Gastroesophageal sphincter (tissue), 4 donors: ENCODE results near the gene MEX3C. TPM values are rescaled to one million over a fixed set of nuclear protein-coding genes. Genes with fewer than 3 reads are reported as not detected.
A peak's percentile ranks its signal among the peaks of the same experiment; 100 is the strongest.

ENCODE experiments used
- ATAC-seq: fragments of 150-250 bp; one replicate; pipeline ENCODE4 v1.9.1; 2016; ENCODE audit warnings: mild to moderate bottlenecking, moderate library complexity
- H3K27ac ChIP-seq, 4 donors: fragments of 200-600 bp; sonication (generic) in 3 of 4; 1 replicate in 3 of 4; 2 replicates in 1 of 4; pipeline ENCODE4 v1.5.1; 2016 to 2019
- H3K27me3 ChIP-seq: fragments of 200-600 bp; sonication (generic); one replicate; pipeline ENCODE4 v1.5.1; 2019
- H3K36me3 ChIP-seq, 2 donors: fragments of 200-600 bp; sonication (generic); one replicate each; pipeline ENCODE4 v1.5.1; 2019; ENCODE audit warnings: control low read depth in 1 of 2
- H3K4me1 ChIP-seq, 3 donors: fragments of 200-600 bp; sonication (generic); 1 replicate in 2 of 3; 2 replicates in 1 of 3; pipeline ENCODE4 v1.5.1; 2016 to 2019; ENCODE audit warnings: control low read depth in 2 of 3
- H3K4me3 ChIP-seq, 2 donors: fragments of 200-600 bp; sonication (generic); one replicate each; pipeline ENCODE4 v1.5.1; 2019; ENCODE audit warnings: mild to moderate bottlenecking in 1 of 2, moderate library complexity in 1 of 2
- H3K9me3 ChIP-seq, 3 donors: fragments of 200-600 bp; sonication (generic); one replicate each; pipeline ENCODE4 v1.5.1; 2017 to 2019; ENCODE audit warnings: control low read depth in 2 of 3
- CTCF ChIP-seq, 4 experiments: fragments of 200-600 bp in 2 of 4; fragments of 450-650 bp in 2 of 4; sonication (generic) in 1 of 4; IDR thresholded peaks; one replicate each; pipeline ENCODE4 v1.5.1; 2017 to 2019; ENCODE audit warnings: antibody characterized with exemption in 4 of 4, mild to moderate bottlenecking in 2 of 4, moderate library complexity in 2 of 4
- EP300 ChIP-seq: sonication (generic); formaldehyde crosslinking; IDR thresholded peaks from one replicate; pipeline ENCODE4 v1.6.1; 2017; ENCODE audit warnings: antibody characterized with exemption, mild to moderate bottlenecking
- POLR2A ChIP-seq, 2 donors: fragments of 450-650 bp; IDR thresholded peaks; one replicate each; pipeline ENCODE4 v1.6.1; 2017; ENCODE audit warnings: antibody characterized with exemption in 2 of 2, mild to moderate bottlenecking in 2 of 2, moderate library complexity in 1 of 2
- POLR2AphosphoS5 ChIP-seq: sonication (generic); formaldehyde crosslinking; IDR thresholded peaks from one replicate; pipeline ENCODE4 v1.6.1; 2017; ENCODE audit warnings: antibody characterized with exemption
- WGBS, 2 donors: methylation state at CpG; one replicate each; pipeline ENCODE4 v1.1.5; 2018; ENCODE audit warnings: low coverage in 1 of 2; 5-methylcytosine and 5-hydroxymethylcytosine counted together
- total RNA-seq, 4 donors: library from RNA; depleted of rRNA; stranded (reverse); fragments of >200 nt; gene quantifications; one replicate each; pipeline ENCODE4 v1.1.0, GENCODE V29; 2016

The MEX3C gene
- total RNA-seq, 4 donors from 2014 or later: 24.7 to 35.2 (median 29.0) TPM

DNA sequence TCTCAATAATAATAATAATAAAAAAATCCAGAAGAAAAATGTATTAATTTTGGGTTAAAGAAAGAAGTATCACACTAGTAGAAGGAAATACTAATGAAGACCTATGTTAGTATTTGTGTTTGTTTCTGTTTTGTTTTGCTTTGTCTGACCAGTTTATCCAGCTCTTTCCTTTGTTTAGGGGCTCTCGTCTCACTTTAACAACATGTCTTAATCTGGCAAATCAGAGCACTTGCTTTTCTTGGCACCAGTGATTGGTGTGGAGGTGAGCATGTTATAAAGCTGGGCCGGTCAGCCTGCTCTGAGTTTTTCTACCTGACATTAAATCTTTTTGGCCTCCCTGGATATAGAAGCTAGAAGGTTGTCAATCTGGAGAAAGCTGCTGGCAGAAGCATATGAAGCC is 15.1 kb upstream of the MEX3C start:
- Histone ChIP-seq H3K36me3 (no peaks in the 10 kb centered on the region), H3K27ac (no peak overlapping the region), H3K4me1 (peaks cover 0 to 4% (median 0%) of the 10 kb centered on the region in 3 donors), H3K9me3 (no peaks in the 10 kb centered on the region), H3K27me3 (no peaks in the 10 kb centered on the region), H3K4me3 (no peak overlapping the region)
- 78 to 80% methylated on average over 1 to 2 of the region's 2 CpGs for WGBS, 2 donors
- ATAC-seq: no peak
- no peak for TF ChIP-seq CTCF (IDR thresholded peaks at IDR 0.05)
- TF ChIP-seq POLR2A (IDR thresholded peaks at IDR 0.05): no peak
- no peak for TF ChIP-seq EP300
- TF ChIP-seq POLR2AphosphoS5: no peak

DNA sequence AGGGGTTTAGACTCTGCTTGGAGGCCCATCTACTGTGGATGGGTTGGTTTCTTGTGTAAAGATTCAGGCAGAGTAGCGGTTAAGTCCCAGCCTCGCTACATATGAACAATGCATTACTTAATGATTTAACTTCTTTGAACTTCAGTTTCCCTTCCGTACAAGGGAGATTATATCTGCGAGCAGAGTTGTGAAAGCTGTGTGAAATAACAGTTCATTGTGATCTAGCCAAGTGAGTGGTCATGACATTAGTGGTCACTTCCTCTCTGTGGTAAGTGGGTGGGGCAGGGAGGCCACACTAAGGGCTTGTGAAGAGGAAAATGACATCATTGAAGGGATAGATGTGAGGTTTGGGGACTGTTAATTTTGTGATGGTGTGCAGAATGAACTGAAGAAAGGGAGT is 14.1 kb upstream of the MEX3C start:
- 38 to 39% methylated on average over 4 of the region's 4 CpGs for WGBS, 2 donors
- no peaks in the 10 kb centered on the region for H3K36me3 ChIP-seq
- H3K27ac ChIP-seq: no peak overlapping the region
- no peak overlapping the region for H3K4me3 ChIP-seq
- H3K9me3 ChIP-seq: no peaks in the 10 kb centered on the region
- H3K4me1 ChIP-seq: peaks cover 0 to 4% (median 0%) of the 10 kb centered on the region in 3 donors
- ATAC-seq: peak; percentile 75
- H3K27me3 ChIP-seq: no peaks in the 10 kb centered on the region
- TF ChIP-seq POLR2A (IDR thresholded peaks at IDR 0.05) (no peak), CTCF (IDR thresholded peaks at IDR 0.05) (no peak), EP300 (no peak), POLR2AphosphoS5 (no peak)

DNA sequence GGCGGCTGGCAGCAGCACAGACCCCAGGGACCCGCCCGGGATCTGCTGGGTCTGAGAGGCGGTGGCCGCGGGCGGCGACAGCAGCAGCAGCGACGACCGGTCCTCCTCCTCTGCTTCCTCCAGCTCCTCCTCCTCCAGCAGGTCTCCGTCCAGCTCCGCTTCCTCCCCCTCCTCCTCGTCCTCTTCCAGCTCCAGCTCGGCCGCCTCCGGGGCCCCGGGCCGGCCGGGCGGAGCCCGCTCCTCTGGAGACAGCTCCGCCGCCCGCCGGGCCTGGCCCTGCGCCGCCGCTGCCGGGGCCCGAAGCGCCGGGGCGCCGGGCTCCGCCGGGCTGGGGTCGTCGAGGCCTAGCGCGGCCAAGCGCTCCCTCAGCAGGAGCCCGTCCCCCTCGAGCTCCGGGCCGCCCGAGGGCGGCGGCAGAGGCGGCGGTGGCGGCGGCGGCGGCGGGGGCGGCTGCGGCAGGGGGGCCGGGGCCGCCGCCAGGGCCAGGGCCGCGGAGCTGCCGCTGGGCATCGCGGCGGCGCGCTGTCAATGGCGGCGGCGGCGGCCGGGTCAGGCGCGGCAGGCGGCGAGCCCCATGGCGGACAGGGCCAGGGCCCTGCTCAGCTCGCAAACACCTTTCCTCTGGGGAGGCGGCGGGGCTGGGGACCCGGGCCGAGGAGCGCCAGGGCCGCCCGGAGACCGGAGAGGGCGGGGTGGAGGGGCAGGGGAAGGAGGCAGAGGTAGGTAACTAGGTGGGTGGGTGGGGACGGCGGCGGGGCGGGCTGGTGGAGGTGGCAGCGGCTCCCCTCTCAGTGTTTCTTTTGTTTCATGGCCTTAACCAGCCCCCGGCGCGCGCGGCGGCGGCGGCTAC is 445 bp downstream of the MEX3C start:
- Histone ChIP-seq H3K9me3 (no peaks in the 10 kb centered on the region), H3K27me3 (no peaks in the 10 kb centered on the region), H3K36me3 (no peaks in the 10 kb centered on the region), H3K4me1 (peaks cover 0 to 41% (median 22%) of the 10 kb centered on the region in 3 donors), H3K4me3 (peak overlapping the region; percentile 93 to 94), H3K27ac (peak overlapping the region; percentile 95 to 100 (median 98))
- ATAC-seq: peak; percentile 24
- WGBS, 2 donors: 0% methylated on average over 1 to 12 of the region's 102 CpGs
- TF ChIP-seq POLR2A (IDR thresholded peaks at IDR 0.05) (peak; percentile 57 to 60), EP300 (no peak)

DNA sequence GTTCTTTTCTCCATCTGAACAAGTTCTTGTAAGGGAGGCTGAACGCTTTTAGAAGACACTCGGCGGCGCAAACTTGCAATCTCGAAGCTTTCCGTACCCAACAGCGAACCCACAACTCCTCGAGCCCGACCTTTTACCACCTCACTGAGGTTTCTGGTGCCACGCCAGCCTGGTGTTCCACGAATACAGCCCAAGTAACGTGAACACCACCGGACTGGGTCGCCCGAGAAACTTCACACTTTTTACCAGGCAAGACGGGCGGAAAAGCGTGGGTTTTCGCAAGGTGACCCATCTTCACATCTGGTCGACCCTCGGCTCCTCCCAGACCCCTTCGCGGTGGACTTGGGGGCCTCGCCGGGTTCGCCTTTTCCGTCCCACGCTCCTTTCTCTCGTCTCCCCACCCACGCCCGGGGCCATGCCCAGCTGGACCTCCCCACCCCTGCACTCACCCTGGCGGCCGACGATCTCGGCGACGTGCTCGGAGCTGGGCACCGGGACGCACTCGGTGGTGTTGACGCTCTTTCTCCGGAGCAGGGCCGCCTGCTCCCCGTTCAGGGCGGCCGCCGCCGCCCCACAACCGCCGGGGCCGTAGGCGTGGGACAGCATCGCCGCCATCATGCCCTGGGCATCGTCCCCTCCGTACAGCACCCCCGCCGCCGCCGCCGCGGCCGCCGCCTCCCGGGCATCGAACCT is 1.2 kb downstream of the MEX3C start:
- peaks cover 0 to 49% (median 22%) of the 10 kb centered on the region in 3 donors for H3K4me1 ChIP-seq
- no peak for ATAC-seq
- peak overlapping the region; percentile 95 to 100 (median 98) for H3K27ac ChIP-seq
- TF ChIP-seq CTCF (IDR thresholded peaks at IDR 0.05): no peak
- TF ChIP-seq EP300: no peak
- TF ChIP-seq POLR2A (IDR thresholded peaks at IDR 0.05): no peak
- TF ChIP-seq POLR2AphosphoS5: no peak
- H3K9me3 ChIP-seq: no peaks in the 10 kb centered on the region
- H3K27me3 ChIP-seq: no peaks in the 10 kb centered on the region
- H3K36me3 ChIP-seq: no peaks in the 10 kb centered on the region
- 0 to 3% methylated on average over 18 to 19 of the region's 67 CpGs for WGBS, 2 donors
- H3K4me3 ChIP-seq: peak overlapping the region; percentile 93 to 94

DNA sequence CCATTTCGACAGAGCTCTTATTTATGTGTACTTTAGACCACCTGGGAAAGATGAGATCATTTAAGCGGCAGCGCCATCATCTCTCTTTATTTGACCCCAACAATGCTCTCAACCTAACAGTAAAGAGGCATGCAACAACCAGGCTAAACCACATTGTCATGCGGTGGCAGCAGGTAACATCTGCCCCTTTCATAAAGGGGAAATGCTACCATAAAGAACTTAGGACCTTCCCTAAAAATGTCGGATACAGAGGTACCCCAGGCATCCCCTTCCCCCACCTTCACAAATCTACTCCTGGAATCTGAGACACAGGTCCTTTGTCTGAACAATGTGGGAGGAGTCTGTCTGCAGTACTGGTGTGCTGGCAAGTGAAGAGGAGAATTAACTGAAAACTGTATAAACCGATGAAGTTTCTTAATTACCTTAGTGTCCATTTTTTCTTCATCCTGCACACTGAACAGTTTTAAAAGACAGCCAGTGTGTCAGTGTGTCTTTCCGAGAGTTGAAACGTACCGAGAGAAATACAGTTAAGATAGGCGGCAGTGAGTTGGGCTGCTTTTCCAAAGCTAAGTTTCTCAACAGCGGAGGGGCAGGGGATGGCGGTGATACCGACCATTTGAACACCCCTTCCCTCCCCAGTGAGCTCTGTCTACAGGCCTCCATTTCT is 1.9 kb downstream of the MEX3C start:
- ATAC-seq: no peak
- TF ChIP-seq POLR2AphosphoS5: no peak
- TF ChIP-seq POLR2A (IDR thresholded peaks at IDR 0.05): no peak
- no peak for TF ChIP-seq CTCF (IDR thresholded peaks at IDR 0.05)
- no peak for TF ChIP-seq EP300

More for the DNA sequence above, 1.9 kb downstream of the MEX3C start:
- 0% methylated on average over 9 to 12 of the region's 13 CpGs for WGBS, 2 donors
- H3K9me3 ChIP-seq: no peaks in the 10 kb centered on the region
- no peaks in the 10 kb centered on the region for H3K36me3 ChIP-seq
- H3K27me3 ChIP-seq: no peaks in the 10 kb centered on the region
- H3K4me1 ChIP-seq: peaks cover 0 to 56% (median 22%) of the 10 kb centered on the region in 3 donors
- H3K27ac ChIP-seq: peak overlapping the region; percentile 95 to 100 (median 98)
- peak overlapping the region; percentile 93 to 94 for H3K4me3 ChIP-seq
